Endothelial cell of umbilical vein (primary cell): ENCODE data around the gene CEP44.

Experiments used
- CTCF ChIP-seq, 2 donors: IDR thresholded peaks; 1 replicate in 1 of 2; 2 replicates in 1 of 2; pipeline ENCODE4 v1.5.1; 2011; ENCODE audit warnings: low read length in 2 of 2, mild to moderate bottlenecking in 2 of 2, moderate library complexity in 2 of 2, control low read depth in 1 of 2, inconsistent platforms in 1 of 2, low read depth in 1 of 2; ENCODE audit not compliant: insufficient read depth in 1 of 2; ENCODE audit errors: extremely low read depth in 1 of 2
- EZH2 ChIP-seq: IDR thresholded peaks from 2 replicates; pipeline ENCODE4 v1.6.1; 2012; ENCODE audit warnings: borderline replicate concordance, low read depth, mild to moderate bottlenecking, moderate library complexity, low read length, inconsistent platforms; ENCODE audit not compliant: severe bottlenecking
- FOS ChIP-seq: IDR thresholded peaks from 2 replicates; pipeline ENCODE4 v1.6.1; 2011; ENCODE audit warnings: mild to moderate bottlenecking, low read length, moderate library complexity, borderline replicate concordance; ENCODE audit not compliant: insufficient read depth
- GATA2 ChIP-seq: IDR thresholded peaks from 2 replicates; pipeline ENCODE4 v1.7.0; 2011; ENCODE audit warnings: low read depth, mild to moderate bottlenecking, moderate library complexity, mixed read lengths, low read length; ENCODE audit not compliant: insufficient read length, insufficient read depth
- JUN ChIP-seq: IDR thresholded peaks from 2 replicates; pipeline ENCODE4 v1.6.1; 2011; ENCODE audit warnings: borderline replicate concordance, low read depth; ENCODE audit not compliant: insufficient read length, insufficient read depth
- MAX ChIP-seq: IDR thresholded peaks from 2 replicates; pipeline ENCODE4 v1.6.1; 2011; ENCODE audit not compliant: insufficient read depth, insufficient read length
- MYC ChIP-seq: IDR thresholded peaks from one replicate; pipeline ENCODE4 v1.6.1; 2011; ENCODE audit warnings: mild to moderate bottlenecking, low read depth, low read length
- POLR2A ChIP-seq: IDR thresholded peaks from 2 replicates; pipeline ENCODE4 v1.6.1; 2012; ENCODE audit warnings: low read depth, mild to moderate bottlenecking, control low read depth, low read length
- POLR2AphosphoS5 ChIP-seq: IDR thresholded peaks from 2 replicates; pipeline ENCODE4 v1.6.1; 2012; ENCODE audit warnings: low read depth, mild to moderate bottlenecking, control low read depth, low read length, moderate library complexity; ENCODE audit not compliant: insufficient read depth

- TF ChIP-seq CTCF (IDR thresholded peaks at IDR 0.05; ENCODE audit: extremely low read depth in 1 of 2, insufficient read depth in 1 of 2, low read depth in 1 of 2, low read length in 2 of 2), result no peak
- TF ChIP-seq POLR2A, result no peak
- no peak for TF ChIP-seq POLR2AphosphoS5
- no peak for TF ChIP-seq MAX
- TF ChIP-seq GATA2, result no peak
- no peak for TF ChIP-seq MYC
- no peak for TF ChIP-seq JUN
- no peak for TF ChIP-seq EZH2
- no peak for TF ChIP-seq FOS
Measured at GRCh38 chr4:174279433-174280155, 4.1 kb upstream of the CEP44 start.
